HEK293 (cell line): ENCODE results near the gene KIAA1671.

Experiments
- CTCF ChIA-PET: fragments of 350-600 bp; formaldehyde crosslinking; extraction: SDS; loops from one replicate; lab custom pipeline; 2021; ENCODE audit warnings: antibody characterized with exemption; lab: Yijun Ruan, JAX
- POLR2A ChIA-PET: fragments of 300-600 bp; formaldehyde crosslinking; extraction: SDS; loops from one replicate; lab custom pipeline; 2020; ENCODE audit warnings: antibody characterized with exemption, inconsistent platforms; lab: Yijun Ruan, JAX
- H3K27ac ChIP-seq: fragments of 200-500 bp; sonication (Bioruptor generic); 2 replicates; pipeline ENCODE4 v1.5.1; 2014; ENCODE audit warnings: low read depth, low read length, control low read depth, inconsistent platforms; ENCODE audit errors: extremely low read depth
- H3K36me3 ChIP-seq, 2 experiments: fragments of 200-500 bp in 1 of 2; sonication (Bioruptor generic) in 1 of 2; 1 replicate in 1 of 2; 2 replicates in 1 of 2; pipeline ENCODE4 v1.5.1; 2014 to 2017; ENCODE audit warnings: inconsistent platforms in 2 of 2, low read length in 2 of 2; ENCODE audit not compliant: control insufficient read depth in 2 of 2, insufficient read depth in 1 of 2
- H3K4me1 ChIP-seq: fragments of 200-500 bp; sonication (Bioruptor generic); 2 replicates; pipeline ENCODE4 v1.5.1; 2014; ENCODE audit warnings: mild to moderate bottlenecking, low read length, inconsistent platforms; ENCODE audit not compliant: control insufficient read depth, insufficient read depth
- H3K4me3 ChIP-seq: 2 replicates; pipeline ENCODE4 v1.5.1; 2011; ENCODE audit warnings: low read depth, mild to moderate bottlenecking, control low read depth, low read length, moderate library complexity
- H3K9me3 ChIP-seq: fragments of 200-500 bp; sonication (Bioruptor generic); 2 replicates; pipeline ENCODE4 v1.5.1; 2014; ENCODE audit warnings: low read depth, low read length, inconsistent platforms; ENCODE audit not compliant: control insufficient read depth, insufficient read depth
- EGR2 ChIP-seq: fragments of 450-650 bp; formaldehyde crosslinking; IDR thresholded peaks from 2 replicates; pipeline ENCODE4 v1.5.1; 2016; ENCODE audit warnings: low read depth, missing biosample characterization, missing genetic modification characterization
- IKZF3 ChIP-seq: fragments of 450-650 bp; IDR thresholded peaks from 2 replicates; pipeline ENCODE4 v1.5.0; 2018; ENCODE audit warnings: missing biosample characterization, mild to moderate bottlenecking, missing genetic modification characterization, moderate library complexity
- KLF7 ChIP-seq: fragments of 450-650 bp; formaldehyde crosslinking; IDR thresholded peaks from 2 replicates; pipeline ENCODE4 v1.5.1; 2016; ENCODE audit warnings: missing biosample characterization, missing genetic modification characterization, borderline replicate concordance
- KLF8 ChIP-seq: fragments of 450-650 bp; formaldehyde crosslinking; IDR thresholded peaks from 2 replicates; pipeline ENCODE4 v1.5.1; 2016; ENCODE audit warnings: missing biosample characterization, missing genetic modification characterization
- OVOL3 ChIP-seq: fragments of 450-650 bp; formaldehyde crosslinking; IDR thresholded peaks from 2 replicates; pipeline ENCODE4 v1.5.1; 2016; ENCODE audit warnings: missing biosample characterization, missing genetic modification characterization
- TRIM28 ChIP-seq: IDR thresholded peaks from 2 replicates; pipeline ENCODE4 v1.6.1; 2011; ENCODE audit warnings: low read length, control low read depth, borderline replicate concordance
- ZEB2 ChIP-seq: fragments of 450-650 bp; formaldehyde crosslinking; IDR thresholded peaks from 2 replicates; pipeline ENCODE4 v1.5.1; 2016; ENCODE audit warnings: missing biosample characterization, missing genetic modification characterization
- ZFP37 ChIP-seq: fragments of 450-650 bp; formaldehyde crosslinking; IDR thresholded peaks from 2 replicates; pipeline ENCODE4 v1.5.1; 2016; ENCODE audit warnings: missing biosample characterization, missing genetic modification characterization
- ZNF112 ChIP-seq: fragments of 450-650 bp; formaldehyde crosslinking; IDR thresholded peaks from 2 replicates; pipeline ENCODE4 v1.5.0; 2017; ENCODE audit warnings: missing biosample characterization, missing genetic modification characterization
- ZNF146 ChIP-seq: fragments of 450-650 bp; formaldehyde crosslinking; IDR thresholded peaks from 2 replicates; pipeline ENCODE4 v1.5.1; 2016; ENCODE audit warnings: missing biosample characterization, missing genetic modification characterization
- ZNF2 ChIP-seq: fragments of 450-650 bp; formaldehyde crosslinking; IDR thresholded peaks from 2 replicates; pipeline ENCODE4 v1.5.1; 2016; ENCODE audit warnings: missing biosample characterization, missing genetic modification characterization
- ZNF292 ChIP-seq: fragments of 450-650 bp; formaldehyde crosslinking; IDR thresholded peaks from 2 replicates; pipeline ENCODE4 v1.5.1; 2016; ENCODE audit warnings: low read depth, missing biosample characterization, missing genetic modification characterization, borderline replicate concordance
- ZNF324 ChIP-seq: fragments of 450-650 bp; formaldehyde crosslinking; IDR thresholded peaks from 2 replicates; pipeline ENCODE4 v1.5.1; 2016; ENCODE audit warnings: missing biosample characterization, missing genetic modification characterization
- ZNF558 ChIP-seq: fragments of 450-650 bp; formaldehyde crosslinking; IDR thresholded peaks from 2 replicates; pipeline ENCODE4 v1.5.1; 2016; ENCODE audit warnings: missing biosample characterization, missing genetic modification characterization
- ZNF561 ChIP-seq: fragments of 450-650 bp; IDR thresholded peaks from 2 replicates; pipeline ENCODE4 v1.5.1; 2018; ENCODE audit warnings: missing biosample characterization, missing genetic modification characterization, borderline replicate concordance
- TF ChIP-seq, protein P1 (sequence below): fragments of 450-650 bp; formaldehyde crosslinking; IDR thresholded peaks from 2 replicates; pipeline ENCODE4 v1.5.1; 2016; ENCODE audit warnings: missing biosample characterization, missing genetic modification characterization
- TF ChIP-seq, protein P2 (sequence below): fragments of 450-650 bp; formaldehyde crosslinking; IDR thresholded peaks from 2 replicates; pipeline ENCODE4 v1.5.1; 2016; ENCODE audit warnings: missing biosample characterization, missing genetic modification characterization
- TF ChIP-seq, protein P3 (sequence below): fragments of 450-650 bp; formaldehyde crosslinking; IDR thresholded peaks from 2 replicates; pipeline ENCODE4 v1.5.1; 2016; ENCODE audit warnings: missing biosample characterization, missing genetic modification characterization
- TF ChIP-seq, protein P4 (sequence below): fragments of 450-650 bp; formaldehyde crosslinking; IDR thresholded peaks from 2 replicates; pipeline ENCODE4 v1.5.1; 2016; ENCODE audit warnings: missing biosample characterization, missing genetic modification characterization
- TF ChIP-seq, protein P5 (sequence below): fragments of 450-650 bp; formaldehyde crosslinking; IDR thresholded peaks from 2 replicates; pipeline ENCODE4 v1.5.0; 2017; ENCODE audit warnings: missing biosample characterization, missing genetic modification characterization, borderline replicate concordance

KIAA1671 gene

DNA sequence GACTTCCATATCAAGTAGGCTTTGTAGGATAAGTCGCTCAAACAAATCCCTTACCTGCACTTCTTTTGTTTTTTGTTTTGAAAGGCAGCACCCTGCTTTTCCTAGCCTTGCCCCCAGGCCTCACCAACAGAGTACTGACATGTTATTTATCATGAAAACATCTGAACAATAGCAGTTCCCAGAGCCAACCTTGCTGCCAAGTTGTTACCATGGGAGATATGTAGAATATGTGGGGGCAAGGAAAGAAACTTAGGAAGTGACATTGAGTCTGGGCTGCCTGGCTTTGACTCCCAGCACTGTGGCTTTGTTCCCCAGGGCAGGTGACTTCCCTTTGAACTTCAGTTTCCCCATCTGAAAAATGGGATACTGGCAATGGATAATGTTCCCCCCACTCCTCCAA, 193.8 kb downstream of the KIAA1671 start:
- Histone ChIP-seq H3K4me3 (no peak overlapping the region), H3K9me3 (no peaks in the 10 kb centered on the region)
- TF ChIP-seq ZFP37 (tag by site-specific recombination) (no peak), ZNF558 (no peak), KLF7 (tag by site-specific recombination) (no peak), ZNF146 (tag by site-specific recombination) (no peak), ZNF112 (tag by site-specific recombination) (no peak), ZNF324 (tag by site-specific recombination) (no peak), TRIM28 (no peak), OVOL3 (tag by site-specific recombination) (no peak), ZNF561 (tag by site-specific recombination) (no peak), KLF8 (no peak), ZNF2 (no peak), EGR2 (tag by site-specific recombination) (no peak), ZNF292 (no peak), IKZF3 (tag by site-specific recombination) (no peak), ZEB2 (no peak)
- TF ChIP-seq, protein P1, sequence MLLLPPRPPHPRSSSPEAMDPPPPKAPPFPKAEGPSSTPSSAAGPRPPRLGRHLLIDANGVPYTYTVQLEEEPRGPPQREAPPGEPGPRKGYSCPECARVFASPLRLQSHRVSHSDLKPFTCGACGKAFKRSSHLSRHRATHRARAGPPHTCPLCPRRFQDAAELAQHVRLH (tag by site-specific recombination): no peak
- TF ChIP-seq, protein P2, sequence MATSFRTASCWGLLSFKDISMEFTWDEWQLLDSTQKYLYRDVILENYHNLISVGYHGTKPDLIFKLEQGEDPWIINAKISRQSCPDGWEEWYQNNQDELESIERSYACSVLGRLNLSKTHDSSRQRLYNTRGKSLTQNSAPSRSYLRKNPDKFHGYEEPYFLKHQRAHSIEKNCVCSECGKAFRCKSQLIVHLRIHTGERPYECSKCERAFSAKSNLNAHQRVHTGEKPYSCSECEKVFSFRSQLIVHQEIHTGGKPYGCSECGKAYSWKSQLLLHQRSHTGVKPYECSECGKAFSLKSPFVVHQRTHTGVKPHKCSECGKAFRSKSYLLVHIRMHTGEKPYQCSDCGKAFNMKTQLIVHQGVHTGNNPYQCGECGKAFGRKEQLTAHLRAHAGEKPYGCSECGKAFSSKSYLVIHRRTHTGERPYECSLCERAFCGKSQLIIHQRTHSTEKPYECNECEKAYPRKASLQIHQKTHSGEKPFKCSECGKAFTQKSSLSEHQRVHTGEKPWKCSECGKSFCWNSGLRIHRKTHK: no peak
- TF ChIP-seq, protein P3, sequence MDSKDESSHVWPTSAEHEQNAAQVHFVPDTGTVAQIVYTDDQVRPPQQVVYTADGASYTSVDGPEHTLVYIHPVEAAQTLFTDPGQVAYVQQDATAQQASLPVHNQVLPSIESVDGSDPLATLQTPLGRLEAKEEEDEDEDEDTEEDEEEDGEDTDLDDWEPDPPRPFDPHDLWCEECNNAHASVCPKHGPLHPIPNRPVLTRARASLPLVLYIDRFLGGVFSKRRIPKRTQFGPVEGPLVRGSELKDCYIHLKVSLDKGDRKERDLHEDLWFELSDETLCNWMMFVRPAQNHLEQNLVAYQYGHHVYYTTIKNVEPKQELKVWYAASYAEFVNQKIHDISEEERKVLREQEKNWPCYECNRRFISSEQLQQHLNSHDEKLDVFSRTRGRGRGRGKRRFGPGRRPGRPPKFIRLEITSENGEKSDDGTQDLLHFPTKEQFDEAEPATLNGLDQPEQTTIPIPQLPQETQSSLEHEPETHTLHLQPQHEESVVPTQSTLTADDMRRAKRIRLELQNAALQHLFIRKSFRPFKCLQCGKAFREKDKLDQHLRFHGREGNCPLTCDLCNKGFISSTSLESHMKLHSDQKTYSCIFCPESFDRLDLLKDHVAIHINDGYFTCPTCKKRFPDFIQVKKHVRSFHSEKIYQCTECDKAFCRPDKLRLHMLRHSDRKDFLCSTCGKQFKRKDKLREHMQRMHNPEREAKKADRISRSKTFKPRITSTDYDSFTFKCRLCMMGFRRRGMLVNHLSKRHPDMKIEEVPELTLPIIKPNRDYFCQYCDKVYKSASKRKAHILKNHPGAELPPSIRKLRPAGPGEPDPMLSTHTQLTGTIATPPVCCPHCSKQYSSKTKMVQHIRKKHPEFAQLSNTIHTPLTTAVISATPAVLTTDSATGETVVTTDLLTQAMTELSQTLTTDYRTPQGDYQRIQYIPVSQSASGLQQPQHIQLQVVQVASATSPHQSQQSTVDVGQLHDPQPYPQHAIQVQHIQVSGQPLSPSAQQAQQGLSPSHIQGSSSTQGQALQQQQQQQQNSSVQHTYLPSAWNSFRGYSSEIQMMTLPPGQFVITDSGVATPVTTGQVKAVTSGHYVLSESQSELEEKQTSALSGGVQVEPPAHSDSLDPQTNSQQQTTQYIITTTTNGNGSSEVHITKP (tag by site-specific recombination): no peak
- TF ChIP-seq, protein P4, sequence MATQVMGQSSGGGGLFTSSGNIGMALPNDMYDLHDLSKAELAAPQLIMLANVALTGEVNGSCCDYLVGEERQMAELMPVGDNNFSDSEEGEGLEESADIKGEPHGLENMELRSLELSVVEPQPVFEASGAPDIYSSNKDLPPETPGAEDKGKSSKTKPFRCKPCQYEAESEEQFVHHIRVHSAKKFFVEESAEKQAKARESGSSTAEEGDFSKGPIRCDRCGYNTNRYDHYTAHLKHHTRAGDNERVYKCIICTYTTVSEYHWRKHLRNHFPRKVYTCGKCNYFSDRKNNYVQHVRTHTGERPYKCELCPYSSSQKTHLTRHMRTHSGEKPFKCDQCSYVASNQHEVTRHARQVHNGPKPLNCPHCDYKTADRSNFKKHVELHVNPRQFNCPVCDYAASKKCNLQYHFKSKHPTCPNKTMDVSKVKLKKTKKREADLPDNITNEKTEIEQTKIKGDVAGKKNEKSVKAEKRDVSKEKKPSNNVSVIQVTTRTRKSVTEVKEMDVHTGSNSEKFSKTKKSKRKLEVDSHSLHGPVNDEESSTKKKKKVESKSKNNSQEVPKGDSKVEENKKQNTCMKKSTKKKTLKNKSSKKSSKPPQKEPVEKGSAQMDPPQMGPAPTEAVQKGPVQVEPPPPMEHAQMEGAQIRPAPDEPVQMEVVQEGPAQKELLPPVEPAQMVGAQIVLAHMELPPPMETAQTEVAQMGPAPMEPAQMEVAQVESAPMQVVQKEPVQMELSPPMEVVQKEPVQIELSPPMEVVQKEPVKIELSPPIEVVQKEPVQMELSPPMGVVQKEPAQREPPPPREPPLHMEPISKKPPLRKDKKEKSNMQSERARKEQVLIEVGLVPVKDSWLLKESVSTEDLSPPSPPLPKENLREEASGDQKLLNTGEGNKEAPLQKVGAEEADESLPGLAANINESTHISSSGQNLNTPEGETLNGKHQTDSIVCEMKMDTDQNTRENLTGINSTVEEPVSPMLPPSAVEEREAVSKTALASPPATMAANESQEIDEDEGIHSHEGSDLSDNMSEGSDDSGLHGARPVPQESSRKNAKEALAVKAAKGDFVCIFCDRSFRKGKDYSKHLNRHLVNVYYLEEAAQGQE (tag by site-specific recombination): no peak
- TF ChIP-seq, protein P5, sequence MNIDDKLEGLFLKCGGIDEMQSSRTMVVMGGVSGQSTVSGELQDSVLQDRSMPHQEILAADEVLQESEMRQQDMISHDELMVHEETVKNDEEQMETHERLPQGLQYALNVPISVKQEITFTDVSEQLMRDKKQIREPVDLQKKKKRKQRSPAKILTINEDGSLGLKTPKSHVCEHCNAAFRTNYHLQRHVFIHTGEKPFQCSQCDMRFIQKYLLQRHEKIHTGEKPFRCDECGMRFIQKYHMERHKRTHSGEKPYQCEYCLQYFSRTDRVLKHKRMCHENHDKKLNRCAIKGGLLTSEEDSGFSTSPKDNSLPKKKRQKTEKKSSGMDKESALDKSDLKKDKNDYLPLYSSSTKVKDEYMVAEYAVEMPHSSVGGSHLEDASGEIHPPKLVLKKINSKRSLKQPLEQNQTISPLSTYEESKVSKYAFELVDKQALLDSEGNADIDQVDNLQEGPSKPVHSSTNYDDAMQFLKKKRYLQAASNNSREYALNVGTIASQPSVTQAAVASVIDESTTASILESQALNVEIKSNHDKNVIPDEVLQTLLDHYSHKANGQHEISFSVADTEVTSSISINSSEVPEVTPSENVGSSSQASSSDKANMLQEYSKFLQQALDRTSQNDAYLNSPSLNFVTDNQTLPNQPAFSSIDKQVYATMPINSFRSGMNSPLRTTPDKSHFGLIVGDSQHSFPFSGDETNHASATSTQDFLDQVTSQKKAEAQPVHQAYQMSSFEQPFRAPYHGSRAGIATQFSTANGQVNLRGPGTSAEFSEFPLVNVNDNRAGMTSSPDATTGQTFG (tag by site-specific recombination): no peak
- TF ChIP-seq, all 188 proteins: peak for 0
- no peaks in the 10 kb centered on the region for H3K36me3 ChIP-seq
- ChIA-PET CTCF (no interaction called here), POLR2A (no interaction called here)
- no peaks in the 10 kb centered on the region for H3K4me1 ChIP-seq
- H3K27ac ChIP-seq: no peak overlapping the region
